Subcutaneous abdominal adipose tissue (tissue), 5 donors: ENCODE data around the gene RTCA.
"Not testable (repeated sequence)": the region's sequence is repeated elsewhere in the genome, so short reads cannot be mapped to it uniquely, and the experiment has no call there.

Experiments
- H3K27ac ChIP-seq: one replicate; pipeline ENCODE4 v1.7.0; 2013; ENCODE audit warnings: low read depth, mild to moderate bottlenecking, inconsistent platforms, low read length, moderate library complexity
- H3K27me3 ChIP-seq, 5 donors: one replicate each; pipeline ENCODE4 v1.7.0; 2013; ENCODE audit warnings: low read length in 5 of 5, inconsistent platforms in 1 of 5; ENCODE audit not compliant: control insufficient read depth in 5 of 5, insufficient read depth in 4 of 5
- H3K36me3 ChIP-seq, 5 donors: one replicate each; pipeline ENCODE4 v1.7.0; 2013; ENCODE audit warnings: low read length in 5 of 5; ENCODE audit not compliant: control insufficient read depth in 5 of 5, insufficient read depth in 5 of 5
- H3K4me1 ChIP-seq, 5 donors: one replicate each; pipeline ENCODE4 v1.7.0; 2013; ENCODE audit warnings: low read length in 5 of 5, mild to moderate bottlenecking in 3 of 5, moderate library complexity in 1 of 5; ENCODE audit not compliant: control insufficient read depth in 5 of 5, insufficient read depth in 5 of 5
- H3K4me3 ChIP-seq, 5 donors: one replicate each; pipeline ENCODE4 v1.7.0; 2013; ENCODE audit warnings: low read length in 5 of 5, low read depth in 1 of 5
- H3K9ac ChIP-seq, 5 donors: one replicate each; pipeline ENCODE4 v1.7.0; 2013; ENCODE audit warnings: low read length in 5 of 5, mild to moderate bottlenecking in 4 of 5, moderate library complexity in 3 of 5
- H3K9me3 ChIP-seq, 5 donors: one replicate each; pipeline ENCODE4 v1.7.0; 2013; ENCODE audit warnings: low read length in 5 of 5; ENCODE audit not compliant: control insufficient read depth in 5 of 5
- donor health status: healthy.
- donor health status: healthy.
- donor health status: healthy.
- donor health status: healthy.
- donor health status: healthy.

Gene RTCA

GRCh38 chr1:100279358-100279923 is 13.4 kb downstream of the RTCA start:
- Histone ChIP-seq H3K4me3 (no peak overlapping the region), H3K4me1 (peaks cover 0 to 3% (median 0%) of the 10 kb centered on the region in 5 donors), H3K27ac (no peak overlapping the region), H3K27me3 (no peaks in the 10 kb centered on the region), H3K9me3 (no peaks in the 10 kb centered on the region), H3K9ac (peak overlapping the region in 1 of 5 donors; percentile 26), H3K36me3 (peaks cover 60 to 77% (median 69%) of the 10 kb centered on the region in 5 donors)

GRCh38 chr1:100279954-100280682 is 14.1 kb downstream of the RTCA start:
- H3K36me3 ChIP-seq = peaks cover 60 to 77% (median 69%) of the 10 kb centered on the region in 5 donors
- no peak overlapping the region for H3K27ac ChIP-seq
- peaks cover 0 to 3% (median 0%) of the 10 kb centered on the region in 5 donors for H3K4me1 ChIP-seq
- no peaks in the 10 kb centered on the region for H3K27me3 ChIP-seq
- H3K9ac ChIP-seq = peak overlapping the region in 1 of 5 donors; percentile 26
- H3K4me3 ChIP-seq = no peak overlapping the region
- H3K9me3 ChIP-seq = no peaks in the 10 kb centered on the region

GRCh38 chr1:100284591-100284990 is 18.6 kb downstream of the RTCA start:
- Histone ChIP-seq H3K4me1 (no peaks in the 10 kb centered on the region), H3K36me3 (peaks cover 36 to 72% (median 62%) of the 10 kb centered on the region in 5 donors), H3K9me3 (no peaks in the 10 kb centered on the region), H3K27me3 (no peaks in the 10 kb centered on the region), H3K4me3 (no peak overlapping the region), H3K9ac (no peak overlapping the region), H3K27ac (no peak overlapping the region)

- Histone ChIP-seq H3K9me3 (no peaks in the 10 kb centered on the region), H3K36me3 (peaks cover 29 to 69% (median 59%) of the 10 kb centered on the region in 5 donors), H3K9ac (no peak overlapping the region), H3K27ac (no peak overlapping the region), H3K4me1 (no peaks in the 10 kb centered on the region), H3K27me3 (no peaks in the 10 kb centered on the region), H3K4me3 (no peak overlapping the region)
Measured at GRCh38 chr1:100287162-100287561, 21.1 kb downstream of the RTCA start.

- Histone ChIP-seq H3K36me3 (peaks cover 24 to 71% (median 50%) of the 10 kb centered on the region in 5 donors), H3K27me3 (no peaks in the 10 kb centered on the region), H3K9ac (no peak overlapping the region), H3K4me1 (no peaks in the 10 kb centered on the region), H3K4me3 (no peak overlapping the region), H3K9me3 (no peaks in the 10 kb centered on the region), H3K27ac (no peak overlapping the region)
Measured at GRCh38 chr1:100290291-100290690, 24.3 kb downstream of the RTCA start.

GRCh38 chr1:100292711-100293110 is 26.7 kb downstream of the RTCA start:
- H3K4me1 ChIP-seq = no peaks in the 10 kb centered on the region
- H3K9me3 ChIP-seq = no peaks in the 10 kb centered on the region
- no peaks in the 10 kb centered on the region for H3K27me3 ChIP-seq
- no peak overlapping the region for H3K9ac ChIP-seq
- peaks cover 17 to 56% (median 30%) of the 10 kb centered on the region in 5 donors for H3K36me3 ChIP-seq
- H3K4me3 ChIP-seq = no peak overlapping the region
- H3K27ac ChIP-seq = no peak overlapping the region

- no peaks in the 10 kb centered on the region for H3K4me1 ChIP-seq
- H3K4me3 ChIP-seq = no peak overlapping the region
- H3K27me3 ChIP-seq = no peaks in the 10 kb centered on the region
- H3K27ac ChIP-seq = no peak overlapping the region
- H3K9ac ChIP-seq = no peak overlapping the region
- H3K36me3 ChIP-seq = peaks cover 8 to 23% (median 10%) of the 10 kb centered on the region in 5 donors
- H3K9me3 ChIP-seq = no peaks in the 10 kb centered on the region
Measured at GRCh38 chr1:100296140-100296539, 30.1 kb downstream of the RTCA start.

GRCh38 chr1:100296997-100297396 is 31.0 kb downstream of the RTCA start:
- H3K9ac ChIP-seq, H3K9me3 ChIP-seq, H3K4me1 ChIP-seq, H3K27me3 ChIP-seq, H3K4me3 ChIP-seq, H3K27ac ChIP-seq: not testable (repeated sequence)
- H3K36me3 ChIP-seq = peaks cover 4 to 16% (median 10%) of the 10 kb centered on the region in 5 donors

- no peak overlapping the region for H3K9ac ChIP-seq
- no peaks in the 10 kb centered on the region for H3K9me3 ChIP-seq
- no peak overlapping the region for H3K27ac ChIP-seq
- H3K36me3 ChIP-seq = peaks cover 0 to 4% (median 2%) of the 10 kb centered on the region in 5 donors
- no peaks in the 10 kb centered on the region for H3K27me3 ChIP-seq
- no peaks in the 10 kb centered on the region for H3K4me1 ChIP-seq
- no peak overlapping the region for H3K4me3 ChIP-seq
Measured at GRCh38 chr1:100298512-100298911, 32.5 kb downstream of the RTCA start.

GRCh38 chr1:100299521-100300222 is 33.7 kb downstream of the RTCA start:
- Histone ChIP-seq H3K27ac (no peak overlapping the region), H3K36me3 (no peaks in the 10 kb centered on the region)

More at GRCh38 chr1:100299521-100300222, 33.7 kb downstream of the RTCA start:
- Histone ChIP-seq H3K4me3 (no peak overlapping the region), H3K9me3 (no peaks in the 10 kb centered on the region), H3K9ac (no peak overlapping the region), H3K4me1 (no peaks in the 10 kb centered on the region), H3K27me3 (no peaks in the 10 kb centered on the region)
